Measurements from ENCODE around the gene MUC20.
A peak's percentile ranks its signal among the peaks of the same experiment; 100 is the strongest.
"Not testable (repeated sequence)": the region's sequence is repeated elsewhere in the genome, so short reads cannot be mapped to it uniquely, and the experiment has no call there.

MUC20 gene

GRCh38 chr3:195773956-195774537 lies 53.3 kb downstream of the MUC20 start:
- no peak for DNase-seq

- peak; percentile 26 for DNase-seq
Measured at GRCh38 chr3:195774917-195775316, 54.1 kb downstream of the MUC20 start.

GRCh38 chr3:195777975-195778374 lies 57.2 kb downstream of the MUC20 start:
- DNase-seq = no peak

- DNase-seq = not testable (repeated sequence)
Measured at GRCh38 chr3:195781236-195781635, 60.5 kb downstream of the MUC20 start.
